Left lobe of liver (tissue), 2 donors: ENCODE data around the gene UMODL1. TPM values are rescaled to one million over a fixed set of nuclear protein-coding genes. Genes with fewer than 3 reads are reported as not detected.
"Not testable (repeated sequence)": the region's sequence is repeated elsewhere in the genome, so short reads cannot be mapped to it uniquely, and the experiment has no call there.

Experiments used
- ATAC-seq: fragments of 200-7000 bp; cut with Tn5 transposase; one replicate; pipeline ENCODE4 v1.9.1; 2020; ENCODE audit warnings: mild to moderate bottlenecking, moderate library complexity
- DNase-seq: peaks from one replicate; pipeline ENCODE4 v3.0.0-alpha.2; 2020; ENCODE audit warnings: low spot score
- total RNA-seq: library from RNA; stranded (reverse); gene quantifications from one replicate; pipeline ENCODE4 v1.2.1, GENCODE V29; 2021
- donor health status: DM: no; HTN: no; CAD: no; lungs with moderate emphysema.
- donor health status: DM: no; HTN: yes; CAD: no.

UMODL1 gene
- total RNA-seq, 1 donor from 2014 or later = 0.18 TPM

DNA sequence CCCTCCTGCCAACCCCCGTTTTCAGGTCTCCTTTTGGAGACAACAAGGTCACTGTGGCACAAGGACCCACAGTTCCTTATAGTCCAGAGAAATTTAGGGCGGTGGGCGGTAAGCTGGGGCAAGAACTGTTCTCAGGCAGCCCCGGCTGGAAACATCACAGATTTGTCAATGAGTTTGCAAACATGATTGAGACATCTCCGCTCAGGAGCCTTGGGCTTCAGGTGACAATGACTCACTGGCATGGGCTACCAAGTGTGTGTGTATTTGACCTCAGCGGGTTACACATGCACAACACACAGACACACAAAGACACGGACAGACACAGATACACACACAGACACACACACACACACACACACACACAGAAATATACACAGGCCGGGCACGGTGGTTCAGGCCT is 89.6 kb downstream of the UMODL1 start:
- ATAC-seq = no peak

DNA sequence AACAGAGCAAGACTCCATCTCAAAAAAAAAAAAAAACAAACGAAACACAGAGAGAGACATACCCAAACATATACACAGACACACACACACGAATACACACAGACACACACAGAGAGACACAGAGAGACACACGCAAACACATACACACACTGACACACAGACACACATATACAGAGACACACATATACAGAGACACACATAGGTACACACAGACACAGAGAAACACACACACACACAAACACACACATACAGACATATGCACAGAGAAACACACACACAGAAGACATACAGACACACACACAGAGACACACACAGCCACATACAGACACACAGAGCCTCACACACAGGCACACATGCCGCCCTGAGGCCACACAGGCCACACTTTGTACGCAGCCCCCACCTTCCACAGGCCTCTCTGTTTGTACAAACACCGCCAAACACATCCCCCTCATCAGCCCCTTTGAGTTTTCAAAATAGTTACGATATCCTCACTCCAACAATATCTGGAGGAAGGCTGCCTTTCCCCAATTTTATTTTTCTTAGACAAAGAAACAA is 90.4 kb downstream of the UMODL1 start:
- DNase-seq (peak; percentile 12), ATAC-seq (no peak)

More for the DNA sequence above, 89.6 kb downstream of the UMODL1 start:
- DNase-seq = peak; percentile 36

DNA sequence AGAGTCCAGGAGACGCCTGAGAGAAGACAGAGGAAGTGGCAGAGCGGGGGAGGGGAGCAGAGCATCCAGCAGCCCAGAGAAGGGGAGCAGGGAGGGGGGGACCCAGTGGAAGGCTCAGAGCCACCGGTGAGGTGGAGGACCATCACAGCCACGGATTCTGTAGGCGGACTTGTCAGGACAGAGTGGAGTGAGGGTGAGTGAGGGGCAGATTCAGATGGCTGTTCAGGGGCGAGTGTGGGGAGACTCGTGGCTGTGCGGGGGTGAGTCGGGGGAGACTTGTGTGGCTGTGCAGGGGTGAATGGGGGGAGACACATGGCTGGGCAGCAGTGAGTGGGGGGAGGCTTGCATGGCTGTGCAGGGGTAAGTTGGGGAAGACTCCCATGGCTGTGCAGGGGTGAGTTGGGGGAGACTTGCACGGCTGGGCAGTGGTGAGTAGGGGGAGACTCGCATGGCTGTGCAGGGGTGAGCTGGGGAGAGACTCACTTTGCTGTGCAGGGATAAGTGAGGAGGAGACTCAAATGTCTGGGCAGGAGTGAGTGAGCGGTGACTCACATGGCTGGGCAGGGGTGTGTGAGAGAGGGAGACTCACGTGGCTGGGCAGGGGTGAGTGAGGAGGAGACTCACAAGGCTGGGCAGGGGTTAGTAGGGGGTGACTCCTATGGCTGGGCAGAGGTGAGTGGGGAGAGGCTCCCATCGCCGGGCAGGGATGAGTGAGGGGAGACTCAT is 91.0 kb downstream of the UMODL1 start:
- DNase-seq (peak; percentile 34), ATAC-seq (no peak)

- no peak for DNase-seq
These were observed 91.9 kb downstream of the UMODL1 start for GRCh38 chr21:42162831-42163510.

GRCh38 chr21:42163511-42163863 is 92.4 kb downstream of the UMODL1 start:
- ATAC-seq (no peak), DNase-seq (peak; percentile 41)

More at GRCh38 chr21:42162831-42163510, 91.9 kb downstream of the UMODL1 start:
- ATAC-seq = no peak

- ATAC-seq = peak; percentile 92
- peak; percentile 64 for DNase-seq
These were observed 93.1 kb downstream of the UMODL1 start for GRCh38 chr21:42164064-42164789.

- ATAC-seq (no peak), DNase-seq (no peak)
These were observed 93.7 kb downstream of the UMODL1 start for GRCh38 chr21:42164818-42165217.

DNA sequence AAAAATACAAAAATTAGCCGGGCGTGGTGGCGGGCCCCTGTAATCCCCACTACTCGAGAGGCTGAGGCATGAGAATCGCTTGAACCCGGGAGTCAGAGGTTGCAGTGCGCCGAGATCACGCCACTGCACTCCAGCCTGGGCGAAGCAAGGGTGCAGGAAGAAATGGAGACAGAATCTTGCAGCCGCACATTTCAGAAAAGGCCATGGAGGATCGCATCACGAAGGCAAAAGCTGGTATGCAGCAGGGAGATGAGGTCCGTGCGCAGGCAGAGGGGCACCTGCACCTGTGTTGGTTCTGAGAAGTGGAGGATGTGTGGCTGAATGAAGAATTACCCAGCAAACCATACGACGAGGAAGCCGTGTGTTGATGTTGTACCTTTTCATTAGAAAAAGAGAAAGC is 94.8 kb downstream of the UMODL1 start:
- DNase-seq = peak; percentile 30
- ATAC-seq = no peak

GRCh38 chr21:42169758-42170157 is 98.6 kb downstream of the UMODL1 start:
- no peak for ATAC-seq
- no peak for DNase-seq

DNA sequence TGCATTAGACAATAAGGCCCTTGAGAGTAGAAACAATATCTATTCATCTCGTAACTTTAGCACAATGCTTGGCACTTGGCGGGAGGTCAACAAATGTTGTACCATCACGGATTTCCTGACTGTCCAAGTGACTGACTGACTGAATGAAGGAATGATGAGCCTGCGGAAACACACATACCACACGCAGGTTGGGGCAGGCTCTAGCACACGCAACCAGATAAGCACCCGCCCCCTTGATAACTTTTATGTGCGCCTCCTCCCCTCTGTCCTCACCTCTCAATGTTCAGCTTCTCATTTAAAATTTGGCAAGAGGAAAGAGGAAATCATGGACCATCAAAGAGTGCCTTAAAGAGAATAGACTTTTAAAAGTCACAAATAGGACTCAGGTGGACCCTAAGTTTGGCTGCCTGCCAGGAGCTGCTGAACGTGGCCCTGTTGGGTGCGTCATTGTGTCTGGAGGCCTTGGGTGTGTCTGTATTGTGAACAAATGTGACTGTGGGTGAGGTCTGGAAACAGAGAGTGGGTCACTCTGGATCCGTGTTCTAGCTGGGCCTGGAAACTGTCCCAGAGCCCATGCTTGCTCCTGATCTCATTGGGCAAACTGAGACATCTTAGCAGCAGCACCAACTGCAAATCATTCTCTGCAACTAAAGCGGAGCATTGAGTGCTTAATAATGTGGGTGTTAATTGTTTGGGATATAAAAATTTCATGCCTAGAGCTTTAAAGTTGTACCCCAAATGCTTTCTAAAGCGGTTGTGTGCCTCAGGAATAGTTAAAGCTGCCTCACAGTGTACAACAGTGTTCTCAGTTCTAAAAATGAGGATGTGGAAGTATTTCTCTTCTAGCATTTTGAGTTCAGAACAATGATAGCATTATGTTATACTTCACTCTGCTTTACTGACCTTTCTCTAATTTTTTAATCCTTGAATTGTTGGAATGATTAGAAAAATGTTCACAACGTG is 100.3 kb downstream of the UMODL1 start:
- DNase-seq = peak; percentile 35
- no peak for ATAC-seq

- DNase-seq (no peak), ATAC-seq (no peak)
These were observed 101.7 kb downstream of the UMODL1 start for GRCh38 chr21:42172596-42173483.

DNA sequence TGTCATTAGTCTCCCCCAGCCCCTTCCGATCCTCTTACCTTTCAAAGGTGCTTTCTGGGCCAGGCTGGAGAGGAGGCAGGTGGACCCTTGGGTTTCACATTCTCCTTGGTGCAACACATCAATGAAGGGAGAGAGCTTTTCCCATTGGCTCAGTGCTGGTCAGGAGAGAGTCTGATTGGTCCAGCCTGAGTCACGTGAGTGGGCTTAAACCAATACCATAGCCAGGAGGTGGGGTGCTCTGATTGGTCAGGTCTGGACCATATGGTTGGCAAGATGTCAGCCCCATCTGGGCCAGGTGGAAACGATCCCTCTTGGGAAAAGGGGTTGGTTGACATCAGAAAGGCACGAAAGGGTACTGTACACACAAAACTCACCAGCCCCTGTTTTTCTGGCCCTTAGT is 103.1 kb downstream of the UMODL1 start:
- ATAC-seq (no peak), DNase-seq (no peak)

DNA sequence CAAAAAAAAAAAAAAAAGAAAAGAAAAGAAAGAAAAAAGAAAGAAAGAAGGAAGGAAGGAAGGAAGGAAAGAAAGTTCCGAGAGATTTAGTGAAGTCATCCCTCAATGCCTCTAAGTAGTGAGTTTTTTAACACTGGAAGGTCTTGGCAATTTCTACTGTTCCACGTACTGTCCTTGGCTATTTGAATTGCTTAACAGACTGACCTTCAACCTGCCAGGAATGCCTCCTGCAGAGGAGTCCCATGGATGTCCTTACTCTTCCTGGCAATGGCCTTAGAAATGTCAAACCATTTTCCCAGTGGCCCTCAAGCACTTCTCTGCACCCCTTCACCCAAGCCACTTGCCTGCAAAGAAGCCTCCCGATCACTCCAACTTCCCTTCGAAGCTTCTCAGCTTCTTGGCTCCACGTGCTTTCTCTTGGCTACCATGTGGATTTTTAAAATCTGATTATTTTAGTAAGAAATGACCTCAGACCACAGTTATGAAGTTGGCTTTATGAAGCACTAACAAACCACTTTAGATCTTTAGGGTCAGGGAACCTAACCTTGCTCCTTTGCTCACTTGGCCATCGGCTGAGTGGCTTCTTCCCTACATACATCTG is 104.1 kb downstream of the UMODL1 start:
- ATAC-seq = no peak
- no peak for DNase-seq

- ATAC-seq (no peak), DNase-seq (no peak)
These were observed 105.7 kb downstream of the UMODL1 start for GRCh38 chr21:42176859-42177258.

DNA sequence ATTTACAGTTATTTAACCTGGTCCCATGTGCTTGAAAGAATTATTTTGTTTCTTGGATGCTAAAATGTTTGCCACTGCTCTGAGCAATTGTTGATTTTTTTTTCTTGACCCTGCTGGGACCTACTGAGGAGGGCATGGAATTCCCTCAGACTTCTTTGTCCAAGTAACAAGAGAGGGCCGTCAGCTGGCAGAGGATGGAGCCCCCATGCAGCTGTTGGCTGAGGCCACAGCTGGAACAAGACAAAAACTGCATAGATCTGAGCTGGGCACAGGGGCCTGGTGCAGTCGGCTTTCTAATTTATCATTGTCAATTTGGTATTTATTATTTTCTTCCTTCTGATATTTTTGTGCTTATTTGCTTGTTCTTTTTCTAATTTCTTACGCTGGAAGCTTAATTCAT is 108.2 kb downstream of the UMODL1 start:
- ATAC-seq (no peak), DNase-seq (no peak)

DNA sequence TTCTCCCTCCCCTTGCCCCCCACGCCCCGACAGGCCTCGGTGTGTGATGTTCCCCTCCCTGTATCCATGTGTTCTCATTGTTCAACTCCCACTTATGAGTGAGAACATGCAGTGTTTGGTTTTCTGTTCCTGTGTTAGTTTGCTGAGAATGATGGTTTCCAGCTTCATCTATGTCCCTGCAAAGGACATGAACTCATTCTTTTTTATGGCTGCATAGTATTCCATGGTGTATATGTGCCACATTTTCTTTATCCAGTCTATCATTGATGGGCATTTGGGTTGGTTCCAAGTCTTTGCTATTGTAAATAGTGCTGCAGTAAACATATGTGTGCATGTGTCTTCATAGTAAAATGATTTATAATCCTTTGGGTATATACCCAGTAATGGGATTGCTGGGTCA is 108.9 kb downstream of the UMODL1 start:
- not testable (repeated sequence) for DNase-seq, ATAC-seq

DNA sequence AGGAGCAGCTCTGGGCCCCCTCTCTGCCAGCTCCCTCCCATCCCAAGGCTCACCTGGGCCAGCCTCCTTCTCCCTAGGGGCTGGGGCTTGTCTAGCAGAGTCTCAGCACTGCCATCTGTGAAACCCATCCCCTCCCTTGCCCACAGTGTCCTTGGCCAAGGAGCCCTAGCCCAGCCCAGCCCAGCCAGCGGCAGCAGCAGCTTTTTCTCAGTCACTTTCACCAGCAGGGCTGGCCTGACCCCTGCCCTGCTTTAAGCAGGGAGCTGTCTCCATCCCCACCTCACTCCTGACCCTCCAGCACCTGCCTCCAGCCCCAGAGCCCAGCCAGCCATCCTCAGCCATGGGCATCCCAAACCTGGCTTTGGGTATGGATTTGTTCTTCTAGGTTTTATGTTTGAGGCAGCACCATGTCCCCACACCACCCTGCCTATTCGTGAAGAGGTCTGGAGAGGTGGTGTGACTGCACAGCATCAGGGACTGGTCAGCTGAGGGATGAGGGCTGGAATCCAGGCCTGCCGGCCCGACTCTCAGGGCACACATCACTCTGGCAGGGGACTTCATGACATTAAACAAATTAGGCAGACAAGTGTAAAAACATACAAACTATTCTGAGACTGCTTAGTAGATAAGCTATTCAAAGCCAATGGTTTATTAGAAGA is 111.7 kb downstream of the UMODL1 start:
- DNase-seq = no peak
- no peak for ATAC-seq
